AG04450 (cell line): Measurements from ENCODE around the gene MEG3. TPM values are rescaled to one million over a fixed set of nuclear protein-coding genes. Genes with fewer than 3 reads are reported as not detected.

ENCODE experiments used
- CTCF ChIA-PET: fragments of 300-600, 350-600 bp; formaldehyde crosslinking; extraction: SDS; loops from one replicate; lab custom pipeline; 2022; ENCODE audit warnings: antibody characterized with exemption, inconsistent platforms; lab: Charles Lee
- POLR2A ChIA-PET: fragments of 350-600 bp; formaldehyde crosslinking; extraction: SDS; loops from one replicate; lab custom pipeline; 2021; ENCODE audit warnings: antibody characterized with exemption, inconsistent platforms; lab: Yijun Ruan, JAX
- DNase-seq: peaks from one replicate; pipeline ENCODE4 v3.0.0-alpha.2; 2011; ENCODE audit warnings: low read depth, low spot score
- H3K27ac ChIP-seq: one replicate; pipeline ENCODE4 v1.5.1; 2012; ENCODE audit warnings: low read depth, low read length, control low read depth
- H3K27me3 ChIP-seq: one replicate; pipeline ENCODE4 v1.6.0; 2012; ENCODE audit warnings: low read length; ENCODE audit not compliant: control insufficient read depth, insufficient read depth
- H3K4me3 ChIP-seq: 2 replicates; pipeline ENCODE4 v1.5.1; 2011; ENCODE audit warnings: mild to moderate bottlenecking, low read depth, low read length, control low read depth
- H3K9me3 ChIP-seq: 2 replicates; pipeline ENCODE4 v1.5.1; 2012; ENCODE audit warnings: low read length; ENCODE audit not compliant: control insufficient read depth, insufficient read depth
- polyA plus RNA-seq: library from polyadenylated mRNA; depleted of rRNA; stranded (reverse); fragments of >200 nt; gene quantifications from 2 replicates; pipeline ENCODE4 v1.2.3, GENCODE V29; 2011
- TF ChIP-seq, protein P1 (sequence below): IDR thresholded peaks from 2 replicates; pipeline ENCODE4 v1.5.1; 2011; ENCODE audit warnings: low read depth, low read length, control low read depth, inconsistent platforms

Gene MEG3
- polyA plus RNA-seq, 1 experiment, result 310 TPM

GRCh38 chr14:100883789-100884101, 57.8 kb downstream of the MEG3 start:
- H3K4me3 ChIP-seq, result no peak overlapping the region
- peaks cover 41% of the 10 kb centered on the region for H3K9me3 ChIP-seq
- ChIA-PET CTCF (no interaction called here), POLR2A (no interaction called here)
- peaks cover 2% of the 10 kb centered on the region for H3K27me3 ChIP-seq
- DNase-seq, result no peak
- no peak overlapping the region for H3K27ac ChIP-seq
- TF ChIP-seq, protein P1, sequence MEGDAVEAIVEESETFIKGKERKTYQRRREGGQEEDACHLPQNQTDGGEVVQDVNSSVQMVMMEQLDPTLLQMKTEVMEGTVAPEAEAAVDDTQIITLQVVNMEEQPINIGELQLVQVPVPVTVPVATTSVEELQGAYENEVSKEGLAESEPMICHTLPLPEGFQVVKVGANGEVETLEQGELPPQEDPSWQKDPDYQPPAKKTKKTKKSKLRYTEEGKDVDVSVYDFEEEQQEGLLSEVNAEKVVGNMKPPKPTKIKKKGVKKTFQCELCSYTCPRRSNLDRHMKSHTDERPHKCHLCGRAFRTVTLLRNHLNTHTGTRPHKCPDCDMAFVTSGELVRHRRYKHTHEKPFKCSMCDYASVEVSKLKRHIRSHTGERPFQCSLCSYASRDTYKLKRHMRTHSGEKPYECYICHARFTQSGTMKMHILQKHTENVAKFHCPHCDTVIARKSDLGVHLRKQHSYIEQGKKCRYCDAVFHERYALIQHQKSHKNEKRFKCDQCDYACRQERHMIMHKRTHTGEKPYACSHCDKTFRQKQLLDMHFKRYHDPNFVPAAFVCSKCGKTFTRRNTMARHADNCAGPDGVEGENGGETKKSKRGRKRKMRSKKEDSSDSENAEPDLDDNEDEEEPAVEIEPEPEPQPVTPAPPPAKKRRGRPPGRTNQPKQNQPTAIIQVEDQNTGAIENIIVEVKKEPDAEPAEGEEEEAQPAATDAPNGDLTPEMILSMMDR, result no peak

- TF ChIP-seq, protein P1, result no peak
- ChIA-PET CTCF (no interaction called here), POLR2A (no interaction called here)
- DNase-seq, result no peak
- no peak overlapping the region for H3K4me3 ChIP-seq
- peak overlapping the region; percentile 11 for H3K27ac ChIP-seq
- peaks cover 38% of the 10 kb centered on the region for H3K9me3 ChIP-seq
- peaks cover 2% of the 10 kb centered on the region for H3K27me3 ChIP-seq
Measured at GRCh38 chr14:100884456-100884855, 58.5 kb downstream of the MEG3 start.

- ChIA-PET CTCF (no interaction called here), POLR2A (no interaction called here)
- Histone ChIP-seq H3K27ac (no peak overlapping the region), H3K4me3 (no peak overlapping the region), H3K27me3 (peaks cover 2% of the 10 kb centered on the region), H3K9me3 (peaks cover 36% of the 10 kb centered on the region)
- TF ChIP-seq, protein P1, result no peak
- no peak for DNase-seq
Measured at GRCh38 chr14:100885196-100885595, 59.3 kb downstream of the MEG3 start.

- ChIA-PET CTCF (interaction anchor here (1.1 kb wide), 1 partner anchor 503 kb away, joined by 3 read pairs; no protein-coding TSS in a partner anchor), POLR2A (no interaction called here)
- Histone ChIP-seq H3K4me3 (no peak overlapping the region), H3K27ac (no peak overlapping the region), H3K9me3 (peaks cover 32% of the 10 kb centered on the region), H3K27me3 (peaks cover 2% of the 10 kb centered on the region)
- TF ChIP-seq, protein P1, result no peak
- DNase-seq, result no peak
Measured at GRCh38 chr14:100885617-100886016, 59.7 kb downstream of the MEG3 start.

DNA sequence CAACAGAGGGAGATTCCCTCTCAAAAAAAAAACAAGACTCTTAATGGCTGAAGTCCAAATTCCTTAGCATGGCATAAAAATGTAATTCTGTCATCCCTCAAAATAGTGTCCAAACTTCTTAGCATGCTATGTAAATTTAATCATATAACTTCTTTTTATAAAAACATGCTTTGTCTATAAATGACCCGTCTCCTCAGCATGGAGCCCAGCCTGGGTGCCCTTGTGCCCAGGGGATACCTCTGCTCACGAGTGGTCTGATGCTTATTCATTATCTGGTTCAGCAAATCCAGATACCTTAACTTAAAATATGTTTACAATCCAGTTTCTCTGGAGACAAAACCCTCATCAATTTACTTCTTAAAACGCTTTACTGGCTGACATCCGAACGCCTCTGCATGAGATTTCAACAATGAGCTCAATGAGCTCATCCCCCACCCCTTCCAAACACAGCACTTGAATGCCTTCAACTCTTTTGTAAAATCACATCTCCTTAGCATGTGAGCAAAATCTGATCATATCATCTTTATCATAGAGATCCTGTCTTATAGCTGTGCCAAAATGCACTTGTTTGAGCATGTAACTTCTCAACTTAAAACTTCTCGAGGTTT, 61.9 kb downstream of the MEG3 start:
- Histone ChIP-seq H3K9me3 (peaks cover 13% of the 10 kb centered on the region; the same call in 1 of the 2 replicates), H3K27ac (no peak overlapping the region), H3K27me3 (peaks cover 2% of the 10 kb centered on the region), H3K4me3 (no peak overlapping the region)
- TF ChIP-seq, protein P1, result no peak
- ChIA-PET POLR2A (no interaction called here), CTCF (no interaction called here)
- no peak for DNase-seq
